ENCODE measurements around the gene RFTN1.

DNA sequence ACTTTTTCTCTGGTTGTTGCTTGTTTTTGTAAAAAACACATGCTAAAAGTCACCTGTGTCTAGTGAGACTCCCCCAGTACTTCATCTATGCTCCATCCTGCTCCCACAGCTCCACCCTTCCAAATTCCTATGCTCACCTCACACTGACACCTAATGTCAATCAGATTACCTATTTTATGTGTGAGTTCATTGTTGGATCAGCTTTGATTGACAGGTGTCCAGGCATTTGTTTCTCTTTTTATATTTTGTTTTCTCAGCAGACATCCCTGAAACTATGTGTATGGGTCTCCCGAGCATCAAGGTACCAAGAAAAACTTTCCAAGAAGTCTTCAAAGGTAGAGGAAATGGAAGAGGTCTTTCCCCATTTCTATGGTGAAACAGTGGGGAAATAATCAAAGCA, 13.4 kb downstream of the RFTN1 start:
- TF ChIP-seq PAX5 (IDR thresholded peaks at IDR 0.05; ENCODE audit: insufficient read depth, low read length, severe bottlenecking) (no peak), POLR2A (IDR thresholded peaks at IDR 0.05; ENCODE audit: low read depth, low read length) (no peak), POLR2AphosphoS5 (IDR thresholded peaks at IDR 0.05; ENCODE audit: low read depth, low read length) (no peak), TAF1 (IDR thresholded peaks at IDR 0.05; ENCODE audit: low read depth, low read length) (no peak)
